8988T (cell line): ENCODE results near the gene RMC1.
"Not testable (repeated sequence)": the region's sequence is repeated elsewhere in the genome, so short reads cannot be mapped to it uniquely, and the experiment has no call there.

Source experiments
- DNase-seq: peaks from one replicate; pipeline ENCODE4 v3.0.0; 2011

RMC1 gene

GRCh38 chr18:23567671-23568070, 64.4 kb downstream of the RMC1 start:
- no peak for DNase-seq

- DNase-seq: no peak
These were observed 65.2 kb downstream of the RMC1 start for GRCh38 chr18:23568281-23569138.

DNA sequence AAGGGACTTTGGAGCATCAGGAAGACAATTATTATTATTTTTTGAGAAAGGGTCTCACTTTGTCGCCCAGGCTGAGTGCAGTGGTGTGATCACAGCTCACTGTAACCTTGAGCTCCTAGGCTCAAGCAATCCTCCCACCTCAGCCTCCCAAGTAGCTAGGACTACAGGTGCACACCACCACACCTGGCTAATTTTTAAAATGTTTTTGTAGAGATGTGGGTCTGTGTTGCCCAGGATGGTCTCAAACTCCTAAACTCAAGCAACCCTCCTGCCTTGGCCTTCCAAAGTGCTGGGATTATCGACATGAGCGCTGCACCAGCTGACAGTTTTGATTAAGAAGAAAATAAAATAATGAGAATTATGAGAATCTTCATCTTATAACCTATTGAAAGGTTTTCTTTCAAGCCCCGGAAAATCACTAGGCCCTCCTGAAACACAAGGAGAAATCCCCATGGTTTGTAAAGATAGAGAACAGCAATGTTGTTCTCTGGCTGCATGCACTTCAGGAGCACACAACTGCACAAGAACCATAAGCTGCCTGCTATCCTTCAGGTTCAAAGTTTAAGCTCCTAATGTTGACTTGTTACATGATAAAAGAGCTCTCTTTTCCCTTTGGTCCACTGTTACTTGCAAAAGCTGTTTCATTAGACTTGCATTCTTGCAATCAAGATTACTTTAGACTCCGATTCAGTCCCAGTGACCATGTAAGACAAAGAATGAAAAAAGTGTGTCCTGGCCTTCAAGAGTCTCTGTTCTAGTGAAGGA, 66.2 kb downstream of the RMC1 start:
- no peak for DNase-seq

DNA sequence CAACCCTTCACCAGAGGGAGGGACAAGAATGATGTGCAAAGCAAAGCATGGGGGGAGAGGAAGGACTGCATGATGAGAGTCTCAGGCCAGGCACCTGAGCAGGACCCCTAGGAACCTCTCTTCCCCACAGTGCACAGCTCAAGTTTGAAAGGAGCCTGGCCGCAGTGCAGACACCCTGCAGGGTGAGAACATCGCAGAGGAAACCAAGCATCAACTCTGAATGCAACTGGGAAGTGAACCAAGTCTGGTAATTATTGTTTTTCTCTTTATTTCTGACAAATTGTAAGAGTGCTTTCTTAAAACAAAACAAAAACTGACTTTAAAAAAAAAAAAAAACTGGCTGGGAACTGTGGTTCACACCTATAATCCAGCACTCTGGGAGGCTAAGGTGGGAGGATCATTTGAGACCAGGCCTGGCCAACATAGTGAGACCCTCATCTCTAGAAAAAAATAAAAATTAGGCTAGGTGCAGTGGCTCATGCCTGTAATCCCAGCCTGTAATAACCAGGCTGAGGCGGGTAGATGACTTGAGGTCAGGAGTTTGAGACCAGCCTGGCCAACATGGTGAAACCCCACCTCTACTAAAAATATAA, 67.7 kb downstream of the RMC1 start:
- DNase-seq: no peak

- no peak for DNase-seq
These were observed 68.7 kb downstream of the RMC1 start for GRCh38 chr18:23572012-23572411.

DNA sequence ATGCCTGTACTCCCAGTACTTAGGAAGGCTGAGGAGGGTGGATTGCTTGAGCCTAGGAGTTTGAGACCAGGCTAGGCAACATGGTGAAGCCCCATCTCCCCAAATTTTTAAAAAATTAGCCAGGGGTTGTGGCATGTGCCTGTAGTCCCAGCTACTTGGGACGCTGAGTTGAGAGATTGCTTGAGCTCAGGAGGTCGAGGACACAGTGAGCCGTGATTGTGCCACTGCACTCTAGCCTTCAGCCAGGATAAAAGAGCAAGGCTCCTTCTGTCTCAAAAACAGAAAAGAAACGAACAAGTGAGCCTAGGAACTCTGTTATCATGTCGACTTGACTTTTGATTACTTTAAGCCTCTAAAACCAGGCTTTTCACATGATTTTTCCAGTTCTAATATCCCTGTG, 69.3 kb downstream of the RMC1 start:
- no peak for DNase-seq

DNA sequence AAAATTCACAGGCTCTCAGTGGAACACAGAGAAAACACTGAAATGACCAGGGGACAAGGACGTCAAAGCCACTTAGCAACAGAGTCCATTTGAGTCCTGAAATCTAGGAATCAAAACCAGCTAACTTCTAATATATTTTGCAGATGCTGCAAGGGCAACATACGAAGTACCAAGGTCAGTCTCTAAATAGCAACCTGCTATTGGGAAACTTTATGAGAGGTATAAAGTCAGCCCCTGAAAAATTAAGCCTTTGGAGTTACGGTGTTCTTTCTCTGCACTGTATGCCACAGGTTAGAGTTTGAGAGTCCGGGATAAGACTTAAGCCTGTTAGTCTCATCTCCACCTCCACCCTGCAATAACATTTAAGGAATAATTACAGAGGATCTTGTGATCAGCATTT, 69.7 kb downstream of the RMC1 start:
- DNase-seq: no peak

- DNase-seq: no peak
These were observed 70.5 kb downstream of the RMC1 start for GRCh38 chr18:23573626-23574431.

- DNase-seq: no peak
These were observed 71.4 kb downstream of the RMC1 start for GRCh38 chr18:23574611-23575308.

GRCh38 chr18:23575309-23575651, 72.0 kb downstream of the RMC1 start:
- no peak for DNase-seq

GRCh38 chr18:23577521-23577920, 74.2 kb downstream of the RMC1 start:
- DNase-seq: not testable (repeated sequence)

DNA sequence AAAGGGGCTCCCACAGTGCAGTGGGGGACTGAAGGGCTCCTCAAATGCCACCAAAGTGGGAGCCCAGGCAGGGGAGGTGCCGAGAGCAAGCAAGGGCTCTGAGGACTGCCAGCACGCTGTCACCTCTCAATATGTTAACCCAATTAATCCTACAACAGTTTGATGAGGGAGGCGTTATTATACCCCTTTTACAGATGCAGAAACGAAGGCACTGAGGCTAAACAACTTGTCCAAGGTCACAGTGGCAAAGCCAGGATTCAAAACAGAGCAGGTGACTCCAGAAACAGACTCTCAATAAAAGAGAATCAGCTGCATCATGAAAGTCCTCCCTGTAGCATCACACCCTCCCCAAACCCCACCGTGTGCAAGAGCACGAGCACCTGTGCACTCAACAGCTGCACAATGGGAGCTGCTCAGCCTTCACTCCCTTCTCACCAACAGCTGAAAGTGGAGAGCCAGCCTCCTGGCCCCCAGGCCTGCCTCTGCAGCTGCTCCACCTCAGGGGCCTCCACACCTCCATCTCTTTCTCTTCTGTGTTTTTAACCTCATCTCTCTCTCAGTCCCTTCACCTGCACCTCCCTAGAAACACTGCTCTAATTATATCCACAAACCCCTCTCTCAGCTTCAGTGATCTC, 74.9 kb downstream of the RMC1 start:
- DNase-seq: no peak

DNA sequence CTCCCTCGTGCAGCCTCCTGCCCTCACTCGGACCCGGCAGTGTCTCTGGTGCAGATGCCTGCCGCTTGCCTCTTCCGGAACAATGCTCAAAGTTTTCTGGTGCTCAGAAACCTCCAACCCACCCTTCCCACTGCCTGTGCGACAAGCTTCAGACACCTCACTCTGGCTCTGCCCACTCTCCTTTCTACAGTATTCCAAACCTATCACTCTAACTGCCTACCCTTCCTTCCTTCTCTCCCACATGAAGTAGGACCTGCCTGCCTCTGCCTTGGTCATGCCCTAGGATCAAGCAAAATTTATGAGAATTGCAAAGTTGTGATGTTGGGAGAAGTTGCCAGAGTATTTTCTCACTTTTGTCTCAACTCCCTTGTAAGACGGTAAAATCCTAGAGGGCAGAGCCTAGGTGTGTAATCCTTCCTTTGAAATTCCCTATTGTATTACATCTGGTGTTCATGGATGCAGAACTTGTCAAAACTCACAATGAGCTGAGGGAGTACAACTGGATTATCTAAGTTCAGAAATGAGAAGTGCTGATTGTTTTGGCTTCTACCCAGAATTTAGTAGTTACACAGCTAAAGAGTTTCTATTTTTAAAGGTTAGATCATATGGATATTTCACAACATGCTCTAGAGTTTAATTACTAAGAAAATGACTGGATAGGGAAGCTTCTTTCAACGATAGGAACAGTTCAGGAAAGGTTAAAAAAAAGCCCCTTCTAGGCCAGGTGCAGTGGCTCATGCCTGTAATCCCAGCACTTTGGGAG, 75.8 kb downstream of the RMC1 start:
- no peak for DNase-seq

DNA sequence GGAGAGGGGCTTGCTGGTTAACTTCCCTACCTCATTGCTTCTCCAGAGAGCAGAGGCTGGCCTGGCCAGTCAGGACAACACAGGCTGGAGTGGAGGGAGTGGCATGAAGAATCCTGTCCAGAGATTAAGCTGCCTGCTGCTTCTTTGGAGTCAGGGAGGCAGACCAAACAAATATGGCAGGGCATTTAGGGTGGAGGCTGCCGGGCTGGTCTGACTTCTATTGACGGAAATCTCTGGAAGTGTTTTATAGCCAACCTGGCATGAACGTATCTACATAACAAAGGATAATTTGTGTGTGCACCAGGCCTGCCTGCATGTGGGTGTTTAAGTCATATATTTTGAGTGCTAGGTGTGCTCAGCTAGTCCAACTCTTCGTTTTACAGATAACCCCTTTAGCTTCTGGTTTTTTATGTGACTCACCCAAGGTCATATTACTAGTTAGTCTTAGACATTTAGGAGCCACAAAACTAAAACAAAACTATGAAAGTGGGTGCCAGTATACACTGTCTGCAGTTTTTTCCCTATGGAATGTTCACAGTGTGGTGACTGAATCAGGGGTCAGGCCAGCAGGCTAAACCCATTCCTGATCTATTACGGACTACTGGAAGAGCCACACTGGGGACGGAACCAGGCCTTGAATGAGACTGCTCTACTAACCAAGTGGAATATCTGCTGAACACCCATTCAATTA, 77.5 kb downstream of the RMC1 start:
- no peak for DNase-seq
